PC-3 (cell line): ENCODE measurements around the gene LIMA1. TPM values are rescaled to one million over a fixed set of nuclear protein-coding genes. Genes with fewer than 3 reads are reported as not detected.

ENCODE experiments used
- ATAC-seq: fragments of 200-7000 bp; cut with Tn5 transposase; 2 replicates; pipeline ENCODE4 v1.9.1; 2020; ENCODE audit warnings: mild to moderate bottlenecking, moderate library complexity
- BruUV-seq: library from RNA; stranded (reverse); fragments of 400-500 nt; replicated peaks from 2 replicates; lab custom pipeline; 2021; lab: Mats Ljungman, UMichigan
- CTCF ChIA-PET: fragments of 300-600 bp; sonication (Branson Sonifier 250); formaldehyde crosslinking; loops from one replicate; lab custom pipeline; 2022; ENCODE audit warnings: antibody characterized with exemption; lab: Charles Lee
- POLR2A ChIA-PET: fragments of 300-600 bp; sonication (Branson Sonifier 250); formaldehyde crosslinking; loops from one replicate; lab custom pipeline; 2022; ENCODE audit warnings: antibody characterized with exemption; ENCODE audit not compliant: unreplicated experiment; lab: Charles Lee
- DNase-seq: peaks from one replicate; pipeline ENCODE4 v3.0.0-alpha.2; 2015
- H2AFZ ChIP-seq: fragments of 300-600 bp; sonication (generic); 2 replicates; pipeline ENCODE4 v1.6.0; 2016; ENCODE audit warnings: antibody characterized with exemption, low read length
- H3F3A ChIP-seq: fragments of 300-600 bp; sonication (generic); one replicate; pipeline ENCODE4 v1.6.0; 2017; ENCODE audit warnings: antibody characterized with exemption, low read length, control low read depth, mild to moderate bottlenecking; ENCODE audit not compliant: unreplicated experiment
- H3K27ac ChIP-seq: fragments of 300-600 bp; sonication (generic); 2 replicates; pipeline ENCODE4 v1.5.1; 2016; ENCODE audit warnings: mild to moderate bottlenecking, low read length
- H3K27me3 ChIP-seq: fragments of 300-600 bp; sonication (generic); 2 replicates; pipeline ENCODE4 v1.6.1; 2016; ENCODE audit warnings: low read length, mixed read lengths
- H3K36me3 ChIP-seq: fragments of 300-600 bp; sonication (generic); 2 replicates; pipeline ENCODE4 v1.6.1; 2016; ENCODE audit warnings: low read depth, mixed run types, low read length, mixed read lengths
- H3K4me1 ChIP-seq: fragments of 300-600 bp; sonication (generic); 2 replicates; pipeline ENCODE4 v1.5.1; 2016; ENCODE audit warnings: low read length; ENCODE audit not compliant: insufficient read depth
- H3K4me2 ChIP-seq: fragments of 300-600 bp; sonication (generic); 2 replicates; pipeline ENCODE4 v1.6.0; 2016; ENCODE audit warnings: low read length
- H3K4me3 ChIP-seq: fragments of 300-600 bp; sonication (generic); 2 replicates; pipeline ENCODE4 v1.5.1; 2016; ENCODE audit warnings: mild to moderate bottlenecking, low read length, mixed read lengths
- H3K79me2 ChIP-seq: fragments of 300-600 bp; sonication (generic); 2 replicates; pipeline ENCODE4 v1.6.1; 2017; ENCODE audit warnings: low read length, mixed read lengths
- H3K9ac ChIP-seq: fragments of 300-600 bp; sonication (generic); 2 replicates; pipeline ENCODE4 v1.6.0; 2016; ENCODE audit warnings: mild to moderate bottlenecking, low read length
- H3K9me2 ChIP-seq: fragments of 300-600 bp; sonication (generic); replicated peaks from 2 replicates; pipeline ENCODE4 v1.6.1; 2016; ENCODE audit warnings: mixed run types, low read length, mixed read lengths
- H3K9me3 ChIP-seq: fragments of 300-600 bp; sonication (generic); 2 replicates; pipeline ENCODE4 v1.6.1; 2016; ENCODE audit warnings: low read length, mixed read lengths
- H4K20me1 ChIP-seq: fragments of 300-600 bp; sonication (generic); 2 replicates; pipeline ENCODE4 v1.6.1; 2016; ENCODE audit warnings: low read length, mixed read lengths
- EZH2 ChIP-seq: fragments of 300-600 bp; sonication (generic); IDR thresholded peaks from one replicate; pipeline ENCODE4 v1.6.1; 2017; ENCODE audit warnings: antibody characterized with exemption, mild to moderate bottlenecking, low read length; ENCODE audit not compliant: unreplicated experiment
- EZH2phosphoT487 ChIP-seq: fragments of 300-600 bp; sonication (generic); IDR thresholded peaks from 2 replicates; pipeline ENCODE4 v1.6.1; 2018; ENCODE audit warnings: mild to moderate bottlenecking, antibody characterized with exemption, low read length, borderline replicate concordance
- intact Hi-C: fragments of 100-400 bp; cut with micrococcal nuclease; formaldehyde crosslinking; loops from 2 replicates; pipeline ENCODE4 v1.9.0; 2023
- total RNA-seq: library from RNA; depleted of rRNA; stranded (reverse); fragments of >200 nt; gene quantifications from 2 replicates; pipeline ENCODE4 v1.2.3, GENCODE V29; 2014
- TF ChIP-seq, protein P1 (sequence below): fragments of 300-600 bp; sonication (generic); conservative IDR thresholded peaks from 2 replicates; pipeline ENCODE4 v1.5.1; 2017; ENCODE audit warnings: antibody characterized with exemption, low read depth, mild to moderate bottlenecking, low read length

LIMA1 gene
- total RNA-seq, 1 experiment from 2014 or later = 45.1 TPM

DNA sequence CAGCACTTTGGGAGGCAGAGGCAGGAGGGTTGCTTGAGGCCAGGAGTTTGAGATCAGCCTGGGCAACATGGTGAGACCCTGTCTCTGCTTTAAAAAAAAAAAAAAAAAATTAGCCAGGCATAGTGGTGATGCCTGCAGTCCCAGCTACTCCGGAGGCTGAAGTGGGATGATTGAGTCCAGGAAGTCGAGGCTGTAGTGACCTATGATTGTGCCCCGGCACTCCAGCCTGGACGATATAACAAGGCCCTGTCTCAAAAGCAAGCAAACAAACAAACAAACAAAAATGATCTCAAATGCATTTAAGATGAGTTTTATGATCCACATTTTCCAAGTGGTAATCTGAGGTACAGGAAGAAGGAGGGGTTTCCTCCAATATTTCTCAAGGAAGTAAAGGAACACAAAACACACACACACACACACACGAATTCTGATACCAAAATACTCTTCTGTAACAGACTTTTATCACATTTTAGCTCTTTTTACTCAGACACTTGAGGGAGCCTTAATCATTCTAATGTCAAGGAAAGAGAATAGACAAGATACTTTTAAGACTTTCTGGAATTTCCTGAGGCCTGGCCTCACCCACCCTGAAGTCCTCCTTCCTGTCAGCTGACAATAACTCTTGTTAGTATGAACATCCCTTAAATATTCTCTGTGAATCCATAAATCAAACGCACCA is 71.8 kb downstream of the LIMA1 start:
- peak; percentile 35 for DNase-seq
- Histone ChIP-seq H3K36me3 (0 out of 2 replicates have a peak, but pooled peaks cover 2% of the 10 kb centered on the region), H3K4me1 (peaks cover 42% of the 10 kb centered on the region), H3K9me2 (no peaks in the 10 kb centered on the region), H3F3A (no peaks in the 10 kb centered on the region), H3K79me2 (peaks cover 14% of the 10 kb centered on the region), H2AFZ (no peak overlapping the region), H3K27me3 (no peaks in the 10 kb centered on the region), H4K20me1 (no peaks in the 10 kb centered on the region), H3K9ac (no peak overlapping the region), H3K9me3 (no peaks in the 10 kb centered on the region), H3K27ac (peak overlapping the region; percentile 16), H3K4me3 (no peak overlapping the region), H3K4me2 (no peak overlapping the region)
- BruUV-seq = no TSS peak
- peak; percentile 56 for ATAC-seq
- TF ChIP-seq EZH2phosphoT487 (no peak), EZH2 (no peak)
- TF ChIP-seq, protein P1, sequence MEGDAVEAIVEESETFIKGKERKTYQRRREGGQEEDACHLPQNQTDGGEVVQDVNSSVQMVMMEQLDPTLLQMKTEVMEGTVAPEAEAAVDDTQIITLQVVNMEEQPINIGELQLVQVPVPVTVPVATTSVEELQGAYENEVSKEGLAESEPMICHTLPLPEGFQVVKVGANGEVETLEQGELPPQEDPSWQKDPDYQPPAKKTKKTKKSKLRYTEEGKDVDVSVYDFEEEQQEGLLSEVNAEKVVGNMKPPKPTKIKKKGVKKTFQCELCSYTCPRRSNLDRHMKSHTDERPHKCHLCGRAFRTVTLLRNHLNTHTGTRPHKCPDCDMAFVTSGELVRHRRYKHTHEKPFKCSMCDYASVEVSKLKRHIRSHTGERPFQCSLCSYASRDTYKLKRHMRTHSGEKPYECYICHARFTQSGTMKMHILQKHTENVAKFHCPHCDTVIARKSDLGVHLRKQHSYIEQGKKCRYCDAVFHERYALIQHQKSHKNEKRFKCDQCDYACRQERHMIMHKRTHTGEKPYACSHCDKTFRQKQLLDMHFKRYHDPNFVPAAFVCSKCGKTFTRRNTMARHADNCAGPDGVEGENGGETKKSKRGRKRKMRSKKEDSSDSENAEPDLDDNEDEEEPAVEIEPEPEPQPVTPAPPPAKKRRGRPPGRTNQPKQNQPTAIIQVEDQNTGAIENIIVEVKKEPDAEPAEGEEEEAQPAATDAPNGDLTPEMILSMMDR = no peak
- POLR2A ChIA-PET = no interaction called here
- CTCF ChIA-PET = no interaction called here
- intact Hi-C loops = no loop called here

DNA sequence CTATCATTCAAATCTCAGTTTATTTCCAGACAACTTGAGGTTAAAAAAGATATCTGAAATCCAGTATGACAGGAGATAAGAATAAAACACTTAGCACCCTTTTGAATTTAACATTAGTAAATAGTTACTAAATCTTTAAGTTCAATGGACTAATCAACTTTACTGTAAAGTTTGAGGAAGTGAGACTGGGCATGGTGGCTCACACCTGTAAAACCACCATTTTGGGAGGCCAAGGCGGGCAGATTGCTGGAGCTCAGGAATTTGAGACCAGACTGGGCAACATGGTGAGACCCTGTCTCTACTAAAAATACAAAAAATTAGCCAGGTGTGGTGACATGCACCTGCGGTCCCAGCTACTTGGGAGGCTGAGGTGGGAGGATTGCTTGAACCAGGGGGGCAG is 75.9 kb downstream of the LIMA1 start:
- peaks cover 35% of the 10 kb centered on the region for H3K4me1 ChIP-seq
- no TSS peak for BruUV-seq
- ATAC-seq (no peak), DNase-seq (no peak)
- H3K9me2 ChIP-seq = no peaks in the 10 kb centered on the region
- no peaks in the 10 kb centered on the region for H3K9me3 ChIP-seq
- no peaks in the 10 kb centered on the region for H4K20me1 ChIP-seq
- TF ChIP-seq, protein P1 = no peak
- TF ChIP-seq EZH2phosphoT487 (no peak), EZH2 (no peak)
- H3K9ac ChIP-seq = no peak overlapping the region
- ChIA-PET CTCF (interaction anchor here (0.7 kb wide), 1 partner anchor 51 kb away, joined by 3 read pairs; no protein-coding TSS in a partner anchor), POLR2A (no interaction called here)
- no peaks in the 10 kb centered on the region for H3K79me2 ChIP-seq
- no peaks in the 10 kb centered on the region for H3K27me3 ChIP-seq
- H2AFZ ChIP-seq = no peak overlapping the region
- intact Hi-C loops = loop anchor here (10.0 kb wide), 1 partner anchor 197 kb away; the partner anchor contains the start of gene LARP4
- H3K4me3 ChIP-seq = no peak overlapping the region
- no peak overlapping the region for H3K27ac ChIP-seq
- peaks cover 11% of the 10 kb centered on the region; the same call in 1 of the 2 replicates for H3K36me3 ChIP-seq
- no peak overlapping the region for H3K4me2 ChIP-seq
- peaks cover 5% of the 10 kb centered on the region for H3F3A ChIP-seq

- no TSS peak for BruUV-seq
- TF ChIP-seq, protein P1 = no peak
- TF ChIP-seq EZH2phosphoT487 (no peak), EZH2 (no peak)
- Histone ChIP-seq H3K27me3 (no peaks in the 10 kb centered on the region), H3K9me2 (no peaks in the 10 kb centered on the region), H3K79me2 (no peaks in the 10 kb centered on the region), H2AFZ (no peak overlapping the region), H3K4me1 (peaks cover 37% of the 10 kb centered on the region), H4K20me1 (no peaks in the 10 kb centered on the region), H3K4me3 (no peak overlapping the region), H3K9me3 (no peaks in the 10 kb centered on the region), H3K9ac (no peak overlapping the region), H3F3A (peaks cover 13% of the 10 kb centered on the region), H3K4me2 (no peak overlapping the region), H3K36me3 (peaks cover 10% of the 10 kb centered on the region; the same call in 1 of the 2 replicates), H3K27ac (no peak overlapping the region)
- intact Hi-C loops = loop anchor here (10.0 kb wide), 1 partner anchor 199 kb away; the partner anchor contains the start of gene LARP4
- POLR2A ChIA-PET = no interaction called here
- no peak for ATAC-seq
- no peak for DNase-seq
- CTCF ChIA-PET = no interaction called here
Measured at GRCh38 chr12:50205648-50206047, 77.7 kb downstream of the LIMA1 start.
